HepG2 (cell line): ENCODE results near the gene DDR2. TPM values are rescaled to one million over a fixed set of nuclear protein-coding genes. Genes with fewer than 3 reads are reported as not detected.

Experiments used
- ATAC-seq: fragments of 200-7000 bp; cut with Tn5 transposase; 3 replicates; pipeline ENCODE4 v1.9.1; 2020; ENCODE audit warnings: mild to moderate bottlenecking, moderate library complexity
- BruUV-seq: library from RNA; stranded (reverse); fragments of 400-500 nt; replicated peaks from 2 replicates; lab custom pipeline; 2021; lab: Mats Ljungman, UMichigan
- CTCF ChIA-PET: fragments of 300-600 bp; formaldehyde crosslinking; extraction: SDS; loops from one replicate; lab custom pipeline; 2021; ENCODE audit warnings: low total read pairs, inconsistent platforms, low intra/inter-chr PET ratio; lab: Yijun Ruan, JAX
- POLR2A ChIA-PET: fragments of 350-600 bp; sonication (Branson Sonifier 250); formaldehyde crosslinking; loops from one replicate; lab custom pipeline; 2020; ENCODE audit warnings: antibody characterized with exemption, inconsistent platforms; lab: Yijun Ruan, JAX
- DNase-seq: peaks from one replicate; pipeline ENCODE4 v3.0.0-alpha.2; 2015; ENCODE audit warnings: low spot score
- FAIRE-seq: peaks from 3 replicates; lab custom pipeline; 2011; peaks lifted over from hg19 to GRCh38; lab: Jason Lieb, UNC
- H2AFZ ChIP-seq: one replicate; pipeline ENCODE4 v1.6.1; 2011; ENCODE audit warnings: low read length, inconsistent platforms
- H3K27ac ChIP-seq: fragments of 300-600 bp; 3 replicates; pipeline ENCODE4 v1.8.0; 2011; ENCODE audit warnings: mixed run types, mild to moderate bottlenecking, mixed read lengths, low read length, inconsistent platforms; ENCODE audit not compliant: insufficient read depth; ENCODE audit errors: extremely low read length
- H3K27me3 ChIP-seq, 2 experiments: fragments of 200-600 bp in 1 of 2; 2 replicates in 1 of 2; 3 replicates in 1 of 2; pipeline versions ENCODE4 v1.6.0 to v1.8.0; 2011; ENCODE audit warnings: low read length in 2 of 2, mild to moderate bottlenecking in 2 of 2, moderate library complexity in 2 of 2, inconsistent platforms in 1 of 2; ENCODE audit not compliant: insufficient read depth in 2 of 2, control insufficient read depth in 1 of 2
- H3K36me3 ChIP-seq, 2 experiments: fragments of 200-600 bp in 1 of 2; replicated peaks in 1 of 2; 2 replicates in 1 of 2; 3 replicates in 1 of 2; pipeline versions ENCODE4 v1.5.1 to v1.8.0; 2011; ENCODE audit warnings: low read length in 2 of 2, inconsistent platforms in 1 of 2; ENCODE audit not compliant: insufficient read depth in 2 of 2, control insufficient read depth in 1 of 2
- H3K4me1 ChIP-seq: 2 replicates; pipeline ENCODE4 v1.5.1; 2012; ENCODE audit warnings: low read length, inconsistent platforms; ENCODE audit not compliant: insufficient read depth
- H3K4me2 ChIP-seq: 2 replicates; pipeline ENCODE4 v1.6.0; 2011; ENCODE audit warnings: low read depth, low read length, inconsistent platforms
- H3K4me3 ChIP-seq, 3 experiments: fragments of 200-600 bp in 1 of 3; sonication (generic), shearing (Covaris generic) in 1 of 3; replicated peaks in 1 of 3; 2 replicates each; pipeline ENCODE4 v1.5.1; 2011 to 2016; ENCODE audit warnings: low read length in 3 of 3, inconsistent platforms in 2 of 3, low read depth in 2 of 3, mild to moderate bottlenecking in 2 of 3, control low read depth in 1 of 3, mixed read lengths in 1 of 3; ENCODE audit not compliant: insufficient read depth in 1 of 3
- H3K79me2 ChIP-seq: one replicate; pipeline ENCODE4 v1.6.1; 2011; ENCODE audit warnings: low read length, inconsistent platforms; ENCODE audit not compliant: insufficient read depth
- H3K9ac ChIP-seq: 2 replicates; pipeline ENCODE4 v1.6.0; 2011; ENCODE audit warnings: mild to moderate bottlenecking, low read depth, low read length, inconsistent platforms; ENCODE audit not compliant: insufficient read depth
- H3K9me3 ChIP-seq: 2 replicates; pipeline ENCODE4 v1.5.1; 2012; ENCODE audit warnings: mild to moderate bottlenecking, low read length
- H4K20me1 ChIP-seq: 2 replicates; pipeline ENCODE4 v1.6.0; 2011; ENCODE audit warnings: inconsistent platforms, mild to moderate bottlenecking, low read length, moderate library complexity; ENCODE audit not compliant: insufficient read depth
- GFI1 ChIP-seq: sonication (generic); formaldehyde crosslinking; IDR thresholded peaks from 2 replicates; pipeline ENCODE4 v1.5.0; 2020; ENCODE audit warnings: missing genetic modification reagents, mild to moderate bottlenecking, borderline replicate concordance
- KAT2B ChIP-seq: fragments of 150-350 bp; IDR thresholded peaks from 2 replicates; pipeline ENCODE4 v1.6.1; 2014; ENCODE audit warnings: low read depth, low read length, borderline replicate concordance
- NFE2L2 ChIP-seq: fragments of 150-350 bp; IDR thresholded peaks from 2 replicates; pipeline ENCODE4 v1.6.1; 2014; ENCODE audit warnings: low read length
- NFRKB ChIP-seq: fragments of 450-650 bp; IDR thresholded peaks from 2 replicates; pipeline ENCODE4 v1.6.1; 2017
- SMAD3 ChIP-seq: sonication (generic); formaldehyde crosslinking; IDR thresholded peaks from 2 replicates; pipeline ENCODE4 v1.4.0; 2020; ENCODE audit warnings: missing genetic modification reagents
- ZNF460 ChIP-seq: sonication (generic); formaldehyde crosslinking; IDR thresholded peaks from 2 replicates; pipeline ENCODE4 v1.5.1; 2020; ENCODE audit warnings: missing genetic modification reagents, mild to moderate bottlenecking, borderline replicate concordance
- ZNF557 ChIP-seq: sonication (generic); formaldehyde crosslinking; IDR thresholded peaks from 2 replicates; pipeline ENCODE4 v1.4.0; 2020; ENCODE audit warnings: missing genetic modification reagents
- ZNF644 ChIP-seq: IDR thresholded peaks from 2 replicates; pipeline ENCODE4 v1.6.1; 2016; ENCODE audit warnings: low read depth
- ZNF703 ChIP-seq: sonication (generic); formaldehyde crosslinking; IDR thresholded peaks from 2 replicates; pipeline ENCODE4 v1.5.1; 2020; ENCODE audit warnings: missing genetic modification reagents, mild to moderate bottlenecking, moderate library complexity, borderline replicate concordance
- ZNF780A ChIP-seq: sonication (generic); formaldehyde crosslinking; IDR thresholded peaks from 2 replicates; pipeline ENCODE4 v1.8.0; 2022; ENCODE audit warnings: mild to moderate bottlenecking, missing genetic modification reagents, moderate library complexity
- WGBS: methylation state at CpG from one replicate; pipeline ENCODE4 v1.1.6; 2017; ENCODE audit warnings: low lambda C conversion rate; 5-methylcytosine and 5-hydroxymethylcytosine counted together
- in situ Hi-C: cut with HindIII; loops from 2 replicates; pipeline ENCODE4 v1.10.0; 2017; ENCODE audit warnings: low pct_unique_long_range_greater_than_20kb; ENCODE audit not compliant: extremely low pct_ligation_motif_present
- intact Hi-C: fragments of 100-400 bp; cut with micrococcal nuclease; formaldehyde crosslinking; loops from one replicate; pipeline ENCODE4 v1.10.0; 2022; ENCODE audit not compliant: unreplicated experiment
- polyA plus RNA-seq, 8 experiments: library from polyadenylated mRNA; depleted of rRNA in 3 of 8; stranded (reverse) in 7 of 8; unstranded in 1 of 8; fragments of >200 nt; fragmentation: Illumina TruSeq in 4 of 8; extraction: Trizol in 4 of 8; gene quantifications; 2 replicates each; pipeline versions ENCODE4 v1.2.1 to v1.2.3, GENCODE V29; 2011 to 2016; ENCODE audit warnings: low read depth in 4 of 8, missing spikeins in 1 of 8, mixed read lengths in 1 of 8; ENCODE audit not compliant: insufficient read depth in 1 of 8
- total RNA-seq, 5 experiments: library from RNA; depleted of rRNA; stranded (reverse); fragments of >200 nt; fragmentation: Illumina TruSeq; extraction: Trizol; gene quantifications; 2 replicates each; pipeline ENCODE4 v1.2.3, GENCODE V29; 2016; ENCODE audit warnings: low read depth in 1 of 5
- TF ChIP-seq, protein P1 (sequence below): sonication (generic); formaldehyde crosslinking; IDR thresholded peaks from 2 replicates; pipeline ENCODE4 v1.5.0; 2020; ENCODE audit warnings: mild to moderate bottlenecking, missing genetic modification reagents, moderate library complexity
- TF ChIP-seq, protein P2 (sequence below): sonication (generic); formaldehyde crosslinking; IDR thresholded peaks from 2 replicates; pipeline ENCODE4 v1.8.1; 2023; ENCODE audit warnings: mild to moderate bottlenecking, missing genetic modification reagents
- TF ChIP-seq, protein P3 (sequence below): sonication (generic); formaldehyde crosslinking; IDR thresholded peaks from 2 replicates; pipeline ENCODE4 v1.8.1; 2023; ENCODE audit warnings: mild to moderate bottlenecking, moderate library complexity, missing genetic modification reagents
- TF ChIP-seq, protein P4 (sequence below): sonication (generic); formaldehyde crosslinking; IDR thresholded peaks from 2 replicates; pipeline ENCODE4 v1.5.1; 2020; ENCODE audit warnings: mild to moderate bottlenecking, missing genetic modification reagents
- TF ChIP-seq, protein P5 (sequence below): IDR thresholded peaks from 2 replicates; pipeline ENCODE4 v1.6.1; 2016; ENCODE audit warnings: control low read depth

DDR2 gene
- total and polyA plus RNA-seq, 2 of the 13 experiments (the other 11 are each of a cell fraction or from before 2014, with no cell fraction given), result 0.36 to 0.38 TPM

DNA sequence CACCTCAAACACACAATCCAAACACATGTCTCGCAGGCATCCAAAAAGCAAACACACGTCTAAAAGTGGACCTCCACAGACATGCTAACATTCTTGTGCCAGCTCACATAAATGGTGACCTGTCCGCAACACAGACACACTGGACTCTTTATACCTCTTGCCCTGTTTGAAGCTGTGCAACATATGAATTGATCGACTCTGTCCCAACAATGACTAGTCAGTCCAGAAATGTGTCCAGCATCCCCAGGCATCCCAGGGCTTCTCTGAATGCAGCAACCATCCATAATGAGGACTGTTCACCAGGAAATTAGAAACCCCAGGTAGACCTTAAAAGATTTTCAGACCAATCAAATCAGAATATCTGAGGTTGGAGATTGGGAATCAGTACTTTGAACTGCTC is 3.2 kb downstream of the DDR2 start:
- no peak overlapping the region for H3K4me2 ChIP-seq
- no peak overlapping the region for H3K27ac ChIP-seq
- no peaks in the 10 kb centered on the region for H3K9me3 ChIP-seq
- H3K4me1 ChIP-seq, result no peaks in the 10 kb centered on the region
- H3K9ac ChIP-seq, result no peak overlapping the region
- H4K20me1 ChIP-seq, result no peaks in the 10 kb centered on the region
- ChIA-PET POLR2A (no interaction called here), CTCF (no interaction called here)
- in situ Hi-C loops, result no loop called here
- H3K79me2 ChIP-seq, result no peaks in the 10 kb centered on the region
- no peaks in the 10 kb centered on the region for H3K36me3 ChIP-seq
- H2AFZ ChIP-seq, result no peak overlapping the region
- ATAC-seq (peak; percentile 66), DNase-seq (peak; percentile 20), FAIRE-seq (no peak)
- WGBS, result 43% methylated on average over 4 of the region's 4 CpGs
- H3K4me3 ChIP-seq, result no peak overlapping the region
- intact Hi-C loops, result no loop called here
- H3K27me3 ChIP-seq, result no peaks in the 10 kb centered on the region
- no TSS peak for BruUV-seq
- TF ChIP-seq ZNF644, result no peak
- TF ChIP-seq, protein P1, sequence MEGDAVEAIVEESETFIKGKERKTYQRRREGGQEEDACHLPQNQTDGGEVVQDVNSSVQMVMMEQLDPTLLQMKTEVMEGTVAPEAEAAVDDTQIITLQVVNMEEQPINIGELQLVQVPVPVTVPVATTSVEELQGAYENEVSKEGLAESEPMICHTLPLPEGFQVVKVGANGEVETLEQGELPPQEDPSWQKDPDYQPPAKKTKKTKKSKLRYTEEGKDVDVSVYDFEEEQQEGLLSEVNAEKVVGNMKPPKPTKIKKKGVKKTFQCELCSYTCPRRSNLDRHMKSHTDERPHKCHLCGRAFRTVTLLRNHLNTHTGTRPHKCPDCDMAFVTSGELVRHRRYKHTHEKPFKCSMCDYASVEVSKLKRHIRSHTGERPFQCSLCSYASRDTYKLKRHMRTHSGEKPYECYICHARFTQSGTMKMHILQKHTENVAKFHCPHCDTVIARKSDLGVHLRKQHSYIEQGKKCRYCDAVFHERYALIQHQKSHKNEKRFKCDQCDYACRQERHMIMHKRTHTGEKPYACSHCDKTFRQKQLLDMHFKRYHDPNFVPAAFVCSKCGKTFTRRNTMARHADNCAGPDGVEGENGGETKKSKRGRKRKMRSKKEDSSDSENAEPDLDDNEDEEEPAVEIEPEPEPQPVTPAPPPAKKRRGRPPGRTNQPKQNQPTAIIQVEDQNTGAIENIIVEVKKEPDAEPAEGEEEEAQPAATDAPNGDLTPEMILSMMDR (CRISPR knock-in tag), result no peak
- TF ChIP-seq GFI1 (CRISPR knock-in tag), result no peak
- no peak for TF ChIP-seq ZNF780A (CRISPR knock-in tag)
- no peak for TF ChIP-seq ZNF703 (CRISPR knock-in tag)
- TF ChIP-seq NFE2L2, result no peak
- no peak for TF ChIP-seq ZNF557 (CRISPR knock-in tag)
- TF ChIP-seq, protein P2, sequence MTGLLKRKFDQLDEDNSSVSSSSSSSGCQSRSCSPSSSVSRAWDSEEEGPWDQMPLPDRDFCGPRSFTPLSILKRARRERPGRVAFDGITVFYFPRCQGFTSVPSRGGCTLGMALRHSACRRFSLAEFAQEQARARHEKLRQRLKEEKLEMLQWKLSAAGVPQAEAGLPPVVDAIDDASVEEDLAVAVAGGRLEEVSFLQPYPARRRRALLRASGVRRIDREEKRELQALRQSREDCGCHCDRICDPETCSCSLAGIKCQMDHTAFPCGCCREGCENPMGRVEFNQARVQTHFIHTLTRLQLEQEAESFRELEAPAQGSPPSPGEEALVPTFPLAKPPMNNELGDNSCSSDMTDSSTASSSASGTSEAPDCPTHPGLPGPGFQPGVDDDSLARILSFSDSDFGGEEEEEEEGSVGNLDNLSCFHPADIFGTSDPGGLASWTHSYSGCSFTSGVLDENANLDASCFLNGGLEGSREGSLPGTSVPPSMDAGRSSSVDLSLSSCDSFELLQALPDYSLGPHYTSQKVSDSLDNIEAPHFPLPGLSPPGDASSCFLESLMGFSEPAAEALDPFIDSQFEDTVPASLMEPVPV (CRISPR knock-in tag), result no peak
- TF ChIP-seq, protein P3, sequence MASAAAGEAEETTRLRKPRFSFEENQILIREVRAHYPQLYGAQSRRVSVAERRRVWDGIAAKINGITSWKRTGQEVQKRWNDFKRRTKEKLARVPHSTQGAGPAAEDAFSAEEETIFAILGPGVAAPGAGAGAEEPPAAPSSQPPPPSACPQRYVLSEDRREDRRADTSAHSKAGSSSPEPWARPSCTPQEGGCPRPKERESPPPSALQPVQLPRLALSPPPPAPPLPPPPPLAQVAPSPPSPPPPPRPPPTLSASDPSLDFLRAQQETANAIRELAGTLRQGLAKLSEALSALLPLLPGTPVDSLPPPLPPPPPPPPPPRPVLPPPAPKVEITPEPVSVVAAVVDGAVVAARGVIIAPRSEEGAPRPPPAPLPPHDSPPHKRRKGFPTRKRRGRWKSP (CRISPR knock-in tag), result no peak
- TF ChIP-seq, protein P4, sequence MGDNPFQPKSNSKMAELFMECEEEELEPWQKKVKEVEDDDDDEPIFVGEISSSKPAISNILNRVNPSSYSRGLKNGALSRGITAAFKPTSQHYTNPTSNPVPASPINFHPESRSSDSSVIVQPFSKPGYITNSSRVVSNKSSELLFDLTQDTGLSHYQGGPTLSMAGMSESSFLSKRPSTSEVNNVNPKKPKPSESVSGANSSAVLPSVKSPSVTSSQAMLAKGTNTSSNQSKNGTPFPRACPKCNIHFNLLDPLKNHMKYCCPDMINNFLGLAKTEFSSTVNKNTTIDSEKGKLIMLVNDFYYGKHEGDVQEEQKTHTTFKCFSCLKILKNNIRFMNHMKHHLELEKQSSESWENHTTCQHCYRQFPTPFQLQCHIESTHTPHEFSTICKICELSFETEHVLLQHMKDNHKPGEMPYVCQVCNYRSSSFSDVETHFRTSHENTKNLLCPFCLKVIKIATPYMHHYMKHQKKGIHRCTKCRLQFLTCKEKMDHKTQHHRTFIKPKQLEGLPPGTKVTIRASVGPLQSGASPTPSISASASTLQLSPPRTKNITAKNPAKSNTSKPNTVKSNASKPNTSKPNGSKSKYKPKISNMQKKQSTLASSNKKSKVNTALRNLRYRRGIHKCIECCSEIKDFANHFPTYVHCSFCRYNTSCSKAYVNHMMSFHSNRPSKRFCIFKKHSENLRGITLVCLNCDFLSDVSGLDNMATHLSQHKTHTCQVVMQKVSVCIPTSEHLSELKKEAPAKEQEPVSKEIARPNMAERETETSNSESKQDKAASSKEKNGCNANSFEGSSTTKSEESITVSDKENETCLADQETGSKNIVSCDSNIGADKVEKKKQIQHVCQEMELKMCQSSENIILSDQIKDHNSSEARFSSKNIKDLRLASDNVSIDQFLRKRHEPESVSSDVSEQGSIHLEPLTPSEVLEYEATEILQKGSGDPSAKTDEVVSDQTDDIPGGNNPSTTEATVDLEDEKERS, result no peak
- TF ChIP-seq KAT2B, result no peak
- no peak for TF ChIP-seq NFRKB
- TF ChIP-seq ZNF460 (CRISPR knock-in tag), result no peak
- TF ChIP-seq, protein P5, sequence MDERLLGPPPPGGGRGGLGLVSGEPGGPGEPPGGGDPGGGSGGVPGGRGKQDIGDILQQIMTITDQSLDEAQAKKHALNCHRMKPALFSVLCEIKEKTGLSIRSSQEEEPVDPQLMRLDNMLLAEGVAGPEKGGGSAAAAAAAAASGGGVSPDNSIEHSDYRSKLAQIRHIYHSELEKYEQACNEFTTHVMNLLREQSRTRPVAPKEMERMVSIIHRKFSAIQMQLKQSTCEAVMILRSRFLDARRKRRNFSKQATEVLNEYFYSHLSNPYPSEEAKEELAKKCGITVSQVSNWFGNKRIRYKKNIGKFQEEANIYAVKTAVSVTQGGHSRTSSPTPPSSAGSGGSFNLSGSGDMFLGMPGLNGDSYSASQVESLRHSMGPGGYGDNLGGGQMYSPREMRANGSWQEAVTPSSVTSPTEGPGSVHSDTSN (CRISPR knock-in tag), result no peak
- no peak for TF ChIP-seq SMAD3 (CRISPR knock-in tag)
